Measurements from ENCODE around the gene TNIK. TPM values are rescaled to one million over a fixed set of nuclear protein-coding genes. Genes with fewer than 3 reads are reported as not detected.

Gene TNIK
- total and polyA plus RNA-seq, 2 of the 4 experiments (the other 2 are of a cell fraction) = 3.4 to 6.3 TPM

- no peaks in the 10 kb centered on the region; the same call in 1 of the 2 replicates for H4K20me1 ChIP-seq (ENCODE audit: insufficient read depth, low read length)
- no peak overlapping the region for H3K27ac ChIP-seq (ENCODE audit: insufficient read depth, low read length)
- no TSS peak for BruUV-seq (replicated peaks)
- no peak overlapping the region for H2BK15ac ChIP-seq (ENCODE audit: low read depth, low read length)
- H3K9me3 ChIP-seq (ENCODE audit: control insufficient read depth, insufficient read depth, low read length) = no peaks in the 10 kb centered on the region
- H3K27me3 ChIP-seq (ENCODE audit: control insufficient read depth, insufficient read depth, low read length) = no peaks in the 10 kb centered on the region
- no peak overlapping the region for H3K4me3 ChIP-seq (ENCODE audit: insufficient read depth, low read depth, low read length)
- 0 out of 4 replicates have a peak, but pooled peaks cover 0 to 3% of the 10 kb centered on the region in 2 experiments for H3K79me1 ChIP-seq (ENCODE audit: low read depth in 1 of 2, low read length in 2 of 2)
- CTCF ChIA-PET = no interaction called here
- WGBS, 2 experiments (ENCODE audit: extremely low coverage in 2 of 2, insufficient read length in 1 of 2) = no CpG with 5 or more reads among the region's 3 CpGs
- H4K91ac ChIP-seq (ENCODE audit: insufficient read depth, low read depth, low read length) = no peak overlapping the region
- DNase-seq (peak; percentile 43), ATAC-seq (ENCODE audit: low read depth) (peak; percentile 32; the same call in 1 of the 2 replicates)
- no peak overlapping the region for H3K23ac ChIP-seq (ENCODE audit: low read depth, low read length)
- intact Hi-C loops (cut with micrococcal nuclease) (no loop called here), dilution Hi-C loops (cut with HindIII; ENCODE audit: low sequenced_read_pairs, unreplicated experiment) (no loop called here), in situ Hi-C loops (cut with MboI; ENCODE audit: low sequenced_read_pairs) (no loop called here)
- no peak overlapping the region for H3K56ac ChIP-seq (ENCODE audit: extremely low read depth, insufficient read depth, low read length)
- H3K9me1 ChIP-seq (ENCODE audit: insufficient read depth, low read length) = no peaks in the 10 kb centered on the region
- H2BK120ac ChIP-seq (ENCODE audit: low read depth, low read length) = no peak overlapping the region
- H3K14ac ChIP-seq (replicated peaks; ENCODE audit: low read depth, low read length) = 0 out of 2 replicates have a peak overlapping the region, but pooled peaks have one; percentile 20
- TF ChIP-seq ELK1 (IDR thresholded peaks at IDR 0.05; ENCODE audit: borderline replicate concordance, low read depth, low read length) (no peak), USF2 (IDR thresholded peaks at IDR 0.05; ENCODE audit: low read depth, low read length) (no peak), MAZ (IDR thresholded peaks at IDR 0.05; ENCODE audit: borderline replicate concordance, low read depth, low read length) (no peak), MAFK (IDR thresholded peaks at IDR 0.05; ENCODE audit: low read depth, low read length) (no peak), RFX5 (IDR thresholded peaks at IDR 0.05; ENCODE audit: low read depth, low read length) (no peak), CHD1 (IDR thresholded peaks at IDR 0.05; ENCODE audit: low read depth, low read length) (no peak), NFE2L2 (IDR thresholded peaks at IDR 0.05; ENCODE audit: low read depth, low read length) (no peak), CEBPB (IDR thresholded peaks at IDR 0.05; ENCODE audit: low read depth, low read length) (peak; percentile 15; the same call in 1 of the 2 replicates)
- H3K36me3 ChIP-seq (ENCODE audit: control insufficient read depth, insufficient read depth, low read length) = no peaks in the 10 kb centered on the region
- no peaks in the 10 kb centered on the region for H3K4me1 ChIP-seq (ENCODE audit: control insufficient read depth, insufficient read depth, low read length)
- no peak overlapping the region for H4K8ac ChIP-seq (ENCODE audit: low read depth in 2 of 2, low read length in 2 of 2)
- H3K4ac ChIP-seq (ENCODE audit: low read depth, low read length) = no peak overlapping the region
- POLR2A ChIA-PET (ENCODE audit: unreplicated experiment) = no interaction called here
- H2BK5ac ChIP-seq (ENCODE audit: low read depth, low read length, poor library complexity, severe bottlenecking) = no peak overlapping the region
- no peak overlapping the region; the same call in 1 of the 2 replicates for H3K18ac ChIP-seq (ENCODE audit: low read depth, low read length)
- H3K9ac ChIP-seq (ENCODE audit: low read depth, low read length) = no peak overlapping the region
- H3K4me2 ChIP-seq (ENCODE audit: low read depth, low read length) = peak overlapping the region; percentile 20; the same call in 1 of the 2 replicates
- H2AFZ ChIP-seq (replicated peaks; ENCODE audit: low read length, poor library complexity) = no peak overlapping the region
- no peak overlapping the region for H2BK20ac ChIP-seq (ENCODE audit: low read depth, low read length)
- H4K5ac ChIP-seq (ENCODE audit: low read depth, low read length) = no peak overlapping the region
- H2AK9ac ChIP-seq (replicated peaks; ENCODE audit: low read depth, low read length, poor library complexity) = no peak overlapping the region
- H2AK5ac ChIP-seq (ENCODE audit: low read depth, low read length) = no peak overlapping the region
Observed at GRCh38 chr3:171323938-171324536, 136.2 kb downstream of the TNIK start.

Measured in IMR-90 (cell line).